ES-I3 (cell line): ENCODE data around the gene FAM120A.

Source experiments
- H3K36me3 ChIP-seq: 2 replicates; pipeline ENCODE4 v1.6.1; 2013; ENCODE audit warnings: mild to moderate bottlenecking, low read length, control low read depth, moderate library complexity; ENCODE audit not compliant: insufficient read depth
- H3K4me1 ChIP-seq: 2 replicates; pipeline ENCODE4 v1.6.1; 2013; ENCODE audit warnings: mild to moderate bottlenecking, control low read depth, low read length; ENCODE audit not compliant: insufficient read depth
- H3K9ac ChIP-seq: 2 replicates; pipeline ENCODE4 v1.6.1; 2013; ENCODE audit warnings: low read depth, mild to moderate bottlenecking, low read length, moderate library complexity
- H3K9me3 ChIP-seq: 2 replicates; pipeline ENCODE4 v1.6.1; 2013; ENCODE audit warnings: mild to moderate bottlenecking, low read length, moderate library complexity; ENCODE audit not compliant: control insufficient read depth, insufficient read depth

Gene FAM120A

DNA sequence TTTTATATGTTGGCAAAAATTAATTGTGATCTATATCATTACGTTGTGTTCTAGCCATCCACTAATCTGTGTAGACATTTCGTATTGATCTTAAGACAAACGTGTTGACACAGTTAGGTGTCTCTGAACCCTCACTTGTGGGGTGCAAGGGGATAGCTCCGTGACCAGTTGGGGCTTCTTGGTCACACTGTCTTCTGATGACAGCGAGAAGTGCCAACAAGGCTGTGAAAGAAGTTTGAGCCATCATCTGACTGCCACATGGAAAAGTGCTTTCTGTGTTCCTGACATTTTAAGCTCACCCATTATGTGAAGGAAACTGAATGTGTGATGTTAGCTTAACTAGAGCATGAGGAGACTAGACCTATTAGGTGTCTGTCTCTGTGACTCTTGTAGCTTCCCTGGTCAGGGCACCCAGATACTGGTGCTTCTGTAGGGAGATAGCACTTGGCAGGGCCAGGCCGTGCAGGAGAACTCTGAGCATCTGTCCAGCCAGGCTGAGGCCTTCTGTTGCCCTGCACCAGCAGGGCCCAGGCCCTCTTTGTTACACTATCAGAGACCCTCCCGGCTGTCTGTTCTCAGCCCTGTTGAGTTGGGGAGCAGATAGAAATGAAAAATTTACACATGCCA lies 72.1 kb downstream of the FAM120A start:
- Histone ChIP-seq H3K9ac (no peak overlapping the region), H3K36me3 (no peaks in the 10 kb centered on the region), H3K9me3 (no peaks in the 10 kb centered on the region), H3K4me1 (no peaks in the 10 kb centered on the region)

DNA sequence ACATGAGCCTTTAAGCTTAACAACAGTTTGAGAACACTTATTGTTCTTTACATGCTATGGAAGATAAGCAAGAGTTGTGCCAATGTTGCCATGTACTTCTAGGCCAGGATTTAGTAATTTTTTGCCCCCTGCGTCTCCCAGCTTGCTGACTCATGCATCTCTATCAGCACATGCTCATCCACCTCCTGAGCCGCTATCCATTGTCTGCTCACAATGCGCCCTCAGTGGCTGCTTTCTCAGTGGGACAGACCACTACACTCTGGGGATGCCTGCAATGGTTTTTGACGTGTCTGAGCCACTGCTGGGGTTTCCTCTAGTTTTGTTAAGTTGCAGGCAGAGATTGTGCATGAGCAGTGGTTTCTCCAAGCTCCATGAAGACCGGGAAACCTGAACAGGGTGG lies 74.0 kb downstream of the FAM120A start:
- H3K9ac ChIP-seq: no peak overlapping the region
- H3K36me3 ChIP-seq: peaks cover 6% of the 10 kb centered on the region

DNA sequence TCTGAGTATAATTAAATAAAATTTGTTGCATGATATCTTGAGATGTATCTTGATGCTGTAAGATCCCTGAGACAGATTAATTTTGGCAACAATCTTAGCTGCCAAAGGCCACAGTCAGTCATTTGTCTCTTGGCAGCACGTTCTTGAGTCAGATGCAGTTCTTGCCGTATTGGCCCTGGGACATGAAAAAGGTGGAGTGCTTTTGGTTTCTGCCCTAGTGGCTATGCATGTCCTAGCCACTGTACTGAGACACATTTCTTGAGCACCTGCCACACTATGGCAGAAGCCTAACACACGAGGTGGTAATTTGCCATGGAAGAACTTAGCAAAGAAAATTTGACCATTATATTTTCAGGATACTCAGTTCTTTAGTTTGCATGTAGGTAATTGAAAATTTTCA lies 79.9 kb downstream of the FAM120A start:
- H3K9ac ChIP-seq: no peak overlapping the region
- H3K4me1 ChIP-seq: no peaks in the 10 kb centered on the region
- no peaks in the 10 kb centered on the region for H3K9me3 ChIP-seq
- peaks cover 12% of the 10 kb centered on the region for H3K36me3 ChIP-seq

More for the DNA sequence above, 74.0 kb downstream of the FAM120A start:
- no peaks in the 10 kb centered on the region for H3K4me1 ChIP-seq
- no peaks in the 10 kb centered on the region for H3K9me3 ChIP-seq

DNA sequence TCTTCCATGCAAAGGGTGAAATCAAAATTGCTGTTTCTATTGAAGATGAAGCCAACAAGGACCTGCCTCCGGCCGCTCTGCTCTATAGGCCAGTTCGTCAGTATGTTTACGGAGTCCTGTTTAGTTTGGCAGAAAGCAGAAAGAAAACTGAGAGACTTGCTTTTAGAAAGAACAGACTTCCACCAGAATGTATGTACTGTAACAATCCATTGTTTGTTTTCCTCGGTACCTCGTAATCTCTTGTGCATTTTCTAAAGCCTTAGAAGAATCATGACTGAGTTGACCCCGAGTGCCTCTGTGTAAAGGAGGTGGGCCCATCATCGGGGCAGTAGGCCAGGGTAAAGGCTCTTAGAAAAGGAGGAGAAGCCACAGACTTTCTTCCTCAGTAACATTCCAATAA lies 80.7 kb downstream of the FAM120A start:
- no peak overlapping the region for H3K9ac ChIP-seq
- no peaks in the 10 kb centered on the region for H3K4me1 ChIP-seq
- H3K9me3 ChIP-seq: no peaks in the 10 kb centered on the region
- peaks cover 12% of the 10 kb centered on the region for H3K36me3 ChIP-seq

DNA sequence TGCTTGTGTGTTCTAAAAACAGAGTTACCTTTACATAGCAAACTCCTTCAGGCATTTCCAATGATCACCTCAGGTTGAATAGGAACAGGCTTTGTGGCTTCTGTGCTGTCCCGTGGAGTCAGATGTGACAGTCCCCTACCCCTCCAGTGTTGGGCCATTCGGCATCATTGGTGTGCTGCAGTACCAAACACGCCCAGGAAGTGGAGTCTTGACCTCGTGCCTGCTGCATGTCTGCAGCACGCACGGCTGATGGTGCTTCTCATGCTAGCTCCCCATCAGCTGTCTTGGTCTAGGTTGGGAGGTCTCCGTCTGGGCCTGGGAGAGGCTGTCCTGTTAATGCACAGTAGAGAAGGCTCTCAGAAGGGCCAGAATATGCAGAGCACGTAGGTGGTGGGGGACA lies 82.4 kb downstream of the FAM120A start:
- Histone ChIP-seq H3K9me3 (no peaks in the 10 kb centered on the region), H3K36me3 (peaks cover 12% of the 10 kb centered on the region), H3K9ac (no peak overlapping the region), H3K4me1 (no peaks in the 10 kb centered on the region)

DNA sequence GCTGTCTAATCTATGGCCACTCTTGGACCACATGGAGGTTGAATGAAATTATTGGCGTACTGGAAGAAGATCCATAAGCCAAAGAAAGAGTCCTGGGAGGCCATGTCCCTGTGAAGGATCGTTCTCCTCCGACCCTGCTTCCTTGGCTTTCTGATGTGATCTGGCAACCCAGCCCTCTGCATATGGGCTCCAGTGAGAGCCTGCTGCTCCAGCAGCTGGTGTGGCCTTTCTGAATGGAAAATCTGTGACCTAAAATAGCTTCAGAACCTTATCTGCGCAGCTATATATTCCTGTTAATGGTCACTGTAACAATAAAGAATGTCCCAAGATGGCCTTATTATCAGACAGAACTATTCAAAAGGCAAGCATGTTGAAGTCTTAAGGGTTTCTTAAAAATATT lies 84.7 kb downstream of the FAM120A start:
- Histone ChIP-seq H3K36me3 (peaks cover 7% of the 10 kb centered on the region; the same call in 1 of the 2 replicates), H3K9ac (no peak overlapping the region), H3K4me1 (peaks cover 2% of the 10 kb centered on the region; the same call in 1 of the 2 replicates), H3K9me3 (no peaks in the 10 kb centered on the region)

DNA sequence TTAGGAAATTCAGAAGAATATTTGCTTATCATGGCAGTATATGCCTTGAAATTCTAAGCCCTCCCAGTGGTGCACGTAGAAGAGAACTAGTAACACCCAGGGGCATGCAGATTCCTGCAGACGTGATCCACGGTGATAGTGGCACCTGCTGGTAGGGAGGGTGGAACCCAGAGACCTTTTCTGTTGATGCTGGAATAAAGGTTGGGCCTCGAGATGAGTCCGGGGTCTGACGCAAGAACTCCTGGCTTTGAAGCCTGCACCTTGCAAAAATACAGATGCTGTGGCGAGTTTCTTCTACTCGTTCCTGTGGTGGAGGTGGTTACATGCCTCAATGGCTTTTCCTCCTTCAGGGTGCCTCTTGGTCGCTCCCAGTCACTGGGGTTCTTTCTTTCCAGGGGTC lies 85.4 kb downstream of the FAM120A start:
- peaks cover 5% of the 10 kb centered on the region; the same call in 1 of the 2 replicates for H3K4me1 ChIP-seq
- no peaks in the 10 kb centered on the region for H3K9me3 ChIP-seq
- H3K36me3 ChIP-seq: peaks cover 7% of the 10 kb centered on the region; the same call in 1 of the 2 replicates
- no peak overlapping the region for H3K9ac ChIP-seq

DNA sequence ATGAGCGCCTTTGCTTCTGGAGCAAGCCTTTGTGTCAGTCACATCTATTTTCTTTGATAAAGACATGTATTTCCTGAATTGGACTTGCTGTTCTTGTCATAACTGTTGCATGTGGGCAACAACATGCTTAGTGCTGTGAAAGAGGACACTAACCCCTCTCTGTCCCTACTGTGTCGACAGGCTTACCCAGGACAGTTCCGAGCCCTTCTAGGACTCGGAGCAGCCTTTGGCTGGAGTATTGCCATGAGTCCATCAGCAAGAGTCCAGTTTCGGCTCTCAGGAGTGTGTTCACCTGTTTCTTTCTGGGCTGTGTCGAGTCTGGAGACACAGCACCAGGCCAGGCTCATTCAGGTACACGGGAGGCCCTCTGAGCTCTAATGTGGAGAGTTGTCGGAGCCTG lies 88.8 kb downstream of the FAM120A start:
- Histone ChIP-seq H3K36me3 (peaks cover 7% of the 10 kb centered on the region), H3K4me1 (peaks cover 5% of the 10 kb centered on the region; the same call in 1 of the 2 replicates), H3K9me3 (no peaks in the 10 kb centered on the region)

DNA sequence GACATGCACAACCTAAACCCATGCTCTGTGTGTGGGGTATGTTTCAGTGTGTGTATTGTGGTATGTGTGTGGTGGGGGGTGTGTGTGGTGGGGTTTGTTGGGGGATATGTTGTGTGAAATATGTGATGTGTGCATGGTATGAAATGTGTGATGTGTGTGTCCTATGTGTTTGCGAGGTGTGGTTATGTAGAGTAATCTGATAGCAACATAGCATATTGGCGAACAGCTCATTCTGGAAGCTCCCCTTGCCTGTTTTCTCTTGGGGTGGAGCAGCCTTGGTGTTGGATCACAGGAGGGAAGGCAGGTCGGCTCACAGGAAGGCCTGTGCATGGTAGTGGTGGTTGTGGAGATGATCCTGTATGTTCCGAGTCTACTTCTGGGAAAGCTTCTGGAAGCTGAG lies 89.5 kb downstream of the FAM120A start:
- Histone ChIP-seq H3K36me3 (peaks cover 4% of the 10 kb centered on the region; the same call in 1 of the 2 replicates), H3K4me1 (peaks cover 5% of the 10 kb centered on the region; the same call in 1 of the 2 replicates), H3K9me3 (no peaks in the 10 kb centered on the region), H3K9ac (no peak overlapping the region)

More for the DNA sequence above, 88.8 kb downstream of the FAM120A start:
- no peak overlapping the region for H3K9ac ChIP-seq

DNA sequence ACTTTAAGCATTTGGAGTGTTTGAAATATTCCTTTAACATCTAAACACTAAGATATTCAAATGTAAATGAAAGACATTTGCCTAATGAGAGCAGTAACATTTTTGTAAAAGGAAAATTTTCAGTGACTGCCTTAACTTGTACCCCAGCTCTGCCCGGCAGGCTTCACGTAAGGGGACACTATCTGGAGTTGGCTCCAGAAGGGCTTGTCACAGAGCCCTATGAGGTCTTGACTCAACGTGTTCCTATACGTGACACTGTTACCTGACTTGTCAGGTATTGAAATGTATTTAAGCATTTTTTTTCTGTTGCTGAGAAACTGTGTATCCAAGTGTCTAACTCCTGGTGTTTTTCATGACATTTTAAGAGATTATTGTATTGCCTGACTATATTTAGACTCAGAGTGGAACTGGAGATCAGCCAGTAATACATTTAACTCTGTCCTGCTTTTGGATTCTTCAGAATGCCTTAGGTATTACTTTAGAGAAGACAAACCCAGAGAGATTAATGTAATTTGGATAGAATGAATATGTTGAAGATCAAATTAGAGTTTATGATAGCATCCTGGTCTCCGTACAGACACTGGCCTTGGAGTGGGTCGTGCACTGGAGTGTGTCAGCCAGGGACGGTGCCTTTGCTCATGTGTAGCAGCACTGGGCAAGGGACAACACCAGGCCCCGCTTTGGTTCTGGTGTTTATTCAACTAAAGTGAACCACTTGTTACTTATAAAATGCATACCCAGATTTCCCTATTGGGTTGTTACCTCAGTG lies 90.3 kb downstream of the FAM120A start:
- H3K36me3 ChIP-seq: peaks cover 4% of the 10 kb centered on the region; the same call in 1 of the 2 replicates
- no peaks in the 10 kb centered on the region for H3K9me3 ChIP-seq
- H3K9ac ChIP-seq: no peak overlapping the region
- peaks cover 5% of the 10 kb centered on the region; the same call in 1 of the 2 replicates for H3K4me1 ChIP-seq

DNA sequence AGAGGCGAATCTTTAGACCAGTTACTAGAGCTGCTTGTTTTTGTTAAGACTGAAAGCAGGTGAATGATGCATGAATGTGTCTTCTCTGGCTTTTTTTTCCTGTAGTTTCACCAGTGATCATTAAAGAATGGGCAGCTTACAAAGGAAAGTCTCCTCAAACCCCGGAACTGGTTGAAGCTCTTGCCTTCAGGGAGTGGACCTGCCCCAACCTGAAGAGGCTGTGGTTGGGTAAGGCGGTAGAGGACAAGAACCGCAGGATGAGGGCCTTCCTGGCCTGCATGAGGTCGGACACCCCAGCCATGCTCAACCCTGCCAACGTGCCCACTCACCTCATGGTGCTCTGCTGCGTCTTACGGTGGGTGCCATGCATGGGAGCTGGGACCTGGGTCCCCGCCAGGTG lies 91.6 kb downstream of the FAM120A start:
- H3K36me3 ChIP-seq: peaks cover 4% of the 10 kb centered on the region; the same call in 1 of the 2 replicates

DNA sequence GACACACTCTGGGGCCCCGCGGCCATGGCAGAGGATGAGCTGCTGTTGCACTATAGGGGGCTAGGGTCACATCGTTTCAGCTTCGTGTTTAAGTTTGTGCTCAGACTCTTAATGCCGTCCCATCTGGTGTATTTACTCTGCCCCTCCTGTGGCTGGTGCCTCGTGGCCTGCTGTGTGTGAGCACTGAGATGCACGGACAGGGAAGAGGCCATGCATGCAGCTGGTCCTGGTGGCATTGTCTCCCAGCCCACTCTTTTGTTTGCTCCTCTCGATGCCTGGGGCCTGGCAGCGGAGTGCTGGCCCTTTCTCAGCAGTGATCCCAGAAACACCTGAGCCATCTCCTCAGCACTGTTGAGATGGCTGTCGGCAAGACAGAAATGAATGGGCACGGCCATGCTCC lies 94.9 kb downstream of the FAM120A start:
- Histone ChIP-seq H3K4me1 (peaks cover 2% of the 10 kb centered on the region; the same call in 1 of the 2 replicates), H3K36me3 (peaks cover 4% of the 10 kb centered on the region; the same call in 1 of the 2 replicates), H3K9me3 (no peaks in the 10 kb centered on the region), H3K9ac (no peak overlapping the region)

More for the DNA sequence above, 91.6 kb downstream of the FAM120A start:
- no peak overlapping the region for H3K9ac ChIP-seq
- H3K9me3 ChIP-seq: no peaks in the 10 kb centered on the region
- H3K4me1 ChIP-seq: peaks cover 5% of the 10 kb centered on the region; the same call in 1 of the 2 replicates

DNA sequence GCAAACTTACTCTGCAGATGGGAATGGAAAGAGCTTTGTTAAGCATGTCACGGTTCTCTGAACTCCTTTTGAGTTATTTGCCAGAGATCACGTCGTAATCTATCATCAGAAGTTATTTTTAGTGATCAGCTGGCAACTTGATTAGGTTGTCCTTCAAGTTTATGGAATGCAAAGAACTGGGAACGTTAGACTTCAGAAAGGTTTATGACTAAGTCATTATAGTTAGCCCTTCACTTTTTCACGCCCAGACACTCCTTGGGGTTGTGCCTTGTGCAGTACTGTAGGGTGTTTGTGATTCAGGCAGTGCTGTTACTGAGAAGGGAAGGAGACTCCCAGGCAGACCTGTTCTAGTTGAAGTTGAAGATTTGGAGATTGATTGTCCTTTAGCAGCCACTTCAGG lies 98.1 kb downstream of the FAM120A start:
- no peak overlapping the region for H3K9ac ChIP-seq
- peaks cover 2% of the 10 kb centered on the region; the same call in 1 of the 2 replicates for H3K4me1 ChIP-seq
- no peaks in the 10 kb centered on the region for H3K9me3 ChIP-seq
- H3K36me3 ChIP-seq: no peaks in the 10 kb centered on the region

DNA sequence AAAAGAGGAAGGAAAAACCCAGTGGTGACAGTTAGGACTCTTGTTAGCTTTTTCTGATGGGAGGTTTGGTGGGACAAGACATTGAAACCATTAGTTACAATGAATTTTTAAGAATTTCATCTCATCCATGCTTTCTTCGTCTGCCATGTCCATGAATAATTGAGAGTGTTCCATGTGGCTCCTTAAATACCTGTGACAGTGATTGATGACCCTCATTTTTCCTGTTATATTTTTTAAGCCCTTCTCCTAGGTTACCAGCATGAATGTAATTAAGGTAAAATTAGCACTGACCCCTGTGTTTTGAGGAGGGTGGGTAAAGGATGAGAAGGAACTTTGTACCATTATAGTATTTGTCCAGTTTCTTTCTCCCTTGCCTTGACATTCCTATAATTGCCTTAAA lies 101.4 kb downstream of the FAM120A start:
- Histone ChIP-seq H3K9ac (no peak overlapping the region), H3K9me3 (no peaks in the 10 kb centered on the region), H3K4me1 (peaks cover 4% of the 10 kb centered on the region; the same call in 1 of the 2 replicates), H3K36me3 (0 out of 2 replicates have a peak, but pooled peaks cover 3% of the 10 kb centered on the region)

DNA sequence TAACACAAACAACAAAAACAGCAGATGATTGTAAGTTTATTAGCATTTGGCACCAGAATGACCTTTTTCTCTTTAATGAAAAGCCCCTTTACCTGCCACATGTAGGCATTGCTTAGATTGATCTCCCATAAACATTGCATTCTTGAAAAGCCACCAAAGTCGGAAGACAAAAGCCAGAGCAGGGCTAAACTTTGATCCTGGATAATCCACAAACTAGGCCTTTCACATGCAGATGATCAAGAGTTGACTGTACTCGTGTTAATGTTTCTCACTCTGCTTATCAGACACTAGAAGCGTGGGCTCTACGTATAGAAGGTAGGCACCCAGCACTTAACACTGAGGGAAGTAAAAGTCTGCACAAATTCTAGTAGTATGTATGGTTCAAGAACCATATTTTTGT lies 103.9 kb downstream of the FAM120A start:
- Histone ChIP-seq H3K9ac (no peak overlapping the region), H3K9me3 (no peaks in the 10 kb centered on the region), H3K4me1 (peaks cover 4% of the 10 kb centered on the region; the same call in 1 of the 2 replicates), H3K36me3 (peaks cover 9% of the 10 kb centered on the region; the same call in 1 of the 2 replicates)
